Progenitor cell of endocrine pancreas (in vitro differentiated cells): ENCODE results near the gene RAPGEF2. TPM values are rescaled to one million over a fixed set of nuclear protein-coding genes. Genes with fewer than 3 reads are reported as not detected.
A peak's percentile ranks its signal among the peaks of the same experiment; 100 is the strongest.

Source experiments
- DNase-seq: peaks from one replicate; pipeline ENCODE4 v3.0.0; 2021; ENCODE audit warnings: low spot score; ENCODE audit not compliant: unreplicated experiment
- H3K27ac Mint-ChIP-seq: 2 replicates; pipeline ENCODE4 v1.8.0; 2021; ENCODE audit warnings: mild to moderate bottlenecking, moderate library complexity, mixed read lengths
- H3K27me3 Mint-ChIP-seq: 2 replicates; pipeline ENCODE4 v1.8.0; 2021; ENCODE audit warnings: mixed read lengths
- H3K36me3 Mint-ChIP-seq: 2 replicates; pipeline ENCODE4 v1.8.0; 2022; ENCODE audit warnings: mixed read lengths; ENCODE audit not compliant: insufficient read depth
- H3K4me1 Mint-ChIP-seq: 2 replicates; pipeline ENCODE4 v1.8.0; 2021; ENCODE audit warnings: low read depth, mixed read lengths
- H3K4me3 Mint-ChIP-seq: 2 replicates; pipeline ENCODE4 v1.8.0; 2021; ENCODE audit warnings: low read depth, mild to moderate bottlenecking, moderate library complexity, mixed read lengths
- H3K9me3 Mint-ChIP-seq: 2 replicates; pipeline ENCODE4 v1.8.0; 2021; ENCODE audit warnings: low read depth, mixed read lengths
- total RNA-seq: library from RNA; stranded (reverse); gene quantifications from 2 replicates; pipeline ENCODE4 v1.2.1, GENCODE V29; 2021
- TF ChIP-seq, protein P1 (sequence below): fragments of 200-600 bp; sonication (generic); IDR thresholded peaks from one replicate; pipeline ENCODE4 v1.5.0; 2021; ENCODE audit warnings: antibody characterized with exemption, mild to moderate bottlenecking; ENCODE audit not compliant: unreplicated experiment

The RAPGEF2 gene
- total RNA-seq, 1 donor from 2014 or later = 68.9 TPM

DNA sequence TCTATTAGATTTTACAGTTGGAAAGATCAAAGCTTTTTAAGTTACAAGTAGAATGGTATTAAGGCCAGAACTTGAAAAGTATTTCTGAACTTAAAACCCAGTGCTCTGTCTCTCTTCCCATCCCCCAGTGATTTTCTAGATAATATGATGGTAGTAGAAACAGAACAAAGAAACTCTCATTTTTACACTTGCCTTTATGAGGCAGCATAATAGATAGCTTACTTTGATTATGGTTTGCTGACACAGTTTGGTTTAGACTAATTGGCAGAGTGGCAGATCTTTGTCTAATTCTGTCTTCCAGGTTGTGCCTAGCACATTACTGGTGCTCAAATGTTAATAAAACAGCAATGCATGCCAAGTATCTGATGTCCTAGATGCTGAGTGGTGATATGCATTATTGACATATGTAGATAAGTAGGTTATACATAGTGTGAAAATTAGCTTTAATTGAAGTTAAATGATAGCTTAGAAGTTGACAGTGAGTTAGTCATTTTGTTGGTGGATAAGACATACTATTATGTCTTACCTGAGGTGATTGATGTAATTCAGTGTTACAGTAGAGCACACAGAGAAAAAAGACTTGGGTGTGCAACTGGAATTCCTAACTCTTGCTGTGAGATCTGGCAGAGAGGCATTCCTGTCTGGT is 4.3 kb upstream of the RAPGEF2 start:
- Mint-ChIP-seq H3K27ac (no peak overlapping the region), H3K27me3 (peaks cover 13% of the 10 kb centered on the region), H3K4me3 (no peak overlapping the region), H3K4me1 (peaks cover 23% of the 10 kb centered on the region), H3K9me3 (no peaks in the 10 kb centered on the region), H3K36me3 (no peaks in the 10 kb centered on the region)
- DNase-seq = no peak
- TF ChIP-seq, protein P1, sequence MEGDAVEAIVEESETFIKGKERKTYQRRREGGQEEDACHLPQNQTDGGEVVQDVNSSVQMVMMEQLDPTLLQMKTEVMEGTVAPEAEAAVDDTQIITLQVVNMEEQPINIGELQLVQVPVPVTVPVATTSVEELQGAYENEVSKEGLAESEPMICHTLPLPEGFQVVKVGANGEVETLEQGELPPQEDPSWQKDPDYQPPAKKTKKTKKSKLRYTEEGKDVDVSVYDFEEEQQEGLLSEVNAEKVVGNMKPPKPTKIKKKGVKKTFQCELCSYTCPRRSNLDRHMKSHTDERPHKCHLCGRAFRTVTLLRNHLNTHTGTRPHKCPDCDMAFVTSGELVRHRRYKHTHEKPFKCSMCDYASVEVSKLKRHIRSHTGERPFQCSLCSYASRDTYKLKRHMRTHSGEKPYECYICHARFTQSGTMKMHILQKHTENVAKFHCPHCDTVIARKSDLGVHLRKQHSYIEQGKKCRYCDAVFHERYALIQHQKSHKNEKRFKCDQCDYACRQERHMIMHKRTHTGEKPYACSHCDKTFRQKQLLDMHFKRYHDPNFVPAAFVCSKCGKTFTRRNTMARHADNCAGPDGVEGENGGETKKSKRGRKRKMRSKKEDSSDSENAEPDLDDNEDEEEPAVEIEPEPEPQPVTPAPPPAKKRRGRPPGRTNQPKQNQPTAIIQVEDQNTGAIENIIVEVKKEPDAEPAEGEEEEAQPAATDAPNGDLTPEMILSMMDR = no peak

DNA sequence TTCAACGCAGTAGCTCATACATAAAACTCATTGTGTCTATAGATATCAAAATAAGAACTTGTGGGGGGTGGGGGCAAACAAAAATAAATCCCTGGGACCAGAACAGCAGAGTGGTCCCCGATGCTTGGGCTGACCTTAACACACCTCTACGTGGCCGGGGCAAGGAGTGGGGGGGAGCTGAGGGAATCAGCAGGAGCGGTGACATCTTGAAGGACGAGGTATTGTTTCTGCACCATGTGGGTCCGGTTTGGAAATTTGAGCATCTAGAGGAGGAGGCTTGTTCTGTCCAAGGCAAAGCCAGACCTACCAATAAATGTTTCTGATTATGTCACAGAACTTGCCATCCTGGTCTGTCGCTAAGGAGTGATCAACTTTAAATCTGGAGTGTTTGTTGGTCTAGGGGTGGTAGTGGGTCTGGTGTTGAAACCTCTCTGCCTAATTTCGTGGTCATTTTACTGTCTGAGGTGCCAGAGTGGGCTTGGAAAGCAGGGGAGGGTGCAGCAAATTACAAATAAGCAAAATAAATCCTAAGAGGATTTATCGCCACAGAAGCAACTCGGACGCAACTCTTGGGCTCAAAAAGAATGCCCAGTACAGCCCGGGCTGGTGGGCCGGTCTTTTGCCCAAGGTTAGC is 774 bp upstream of the RAPGEF2 start:
- Mint-ChIP-seq H3K27me3 (peaks cover 13% of the 10 kb centered on the region), H3K4me3 (peak overlapping the region; percentile 78), H3K4me1 (peaks cover 38% of the 10 kb centered on the region), H3K36me3 (no peaks in the 10 kb centered on the region), H3K9me3 (no peaks in the 10 kb centered on the region), H3K27ac (peak overlapping the region; percentile 79)
- TF ChIP-seq, protein P1 = no peak
- DNase-seq = no peak

DNA sequence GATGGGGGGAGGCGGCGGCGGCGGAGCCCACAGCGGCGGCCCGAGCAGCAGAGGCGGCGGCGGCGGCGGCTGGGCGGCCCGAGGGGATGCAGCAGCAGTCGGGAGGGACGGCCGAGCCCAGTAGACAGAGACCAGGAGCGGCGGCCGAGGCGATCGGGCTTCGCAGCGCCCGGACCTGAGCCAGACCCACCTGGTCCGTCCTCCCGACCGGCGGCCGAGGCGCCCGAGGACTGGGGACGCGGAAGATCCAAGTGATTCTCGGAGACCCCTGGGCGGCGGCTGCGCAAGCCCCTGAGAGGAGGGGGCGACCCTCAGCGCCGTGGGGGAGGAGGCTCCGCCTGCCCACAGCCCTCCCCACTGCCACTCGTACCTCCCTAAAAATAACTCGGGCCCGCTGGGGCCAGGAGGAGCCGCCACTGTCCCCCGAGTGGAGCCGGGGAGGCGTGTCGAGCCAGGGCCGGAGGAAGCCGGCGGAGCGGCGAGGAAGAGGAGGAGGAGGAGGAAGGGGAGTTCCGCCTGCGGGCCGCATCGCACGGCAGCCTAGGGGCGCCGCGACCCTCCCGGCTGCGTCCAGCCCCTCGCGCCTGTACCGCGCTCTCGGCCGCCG is 608 bp downstream of the RAPGEF2 start:
- Mint-ChIP-seq H3K4me3 (peak overlapping the region; percentile 70), H3K4me1 (peaks cover 35% of the 10 kb centered on the region), H3K9me3 (no peaks in the 10 kb centered on the region), H3K27ac (no peak overlapping the region), H3K27me3 (peaks cover 13% of the 10 kb centered on the region), H3K36me3 (no peaks in the 10 kb centered on the region)
- TF ChIP-seq, protein P1 = no peak
- peak; percentile 27 for DNase-seq

DNA sequence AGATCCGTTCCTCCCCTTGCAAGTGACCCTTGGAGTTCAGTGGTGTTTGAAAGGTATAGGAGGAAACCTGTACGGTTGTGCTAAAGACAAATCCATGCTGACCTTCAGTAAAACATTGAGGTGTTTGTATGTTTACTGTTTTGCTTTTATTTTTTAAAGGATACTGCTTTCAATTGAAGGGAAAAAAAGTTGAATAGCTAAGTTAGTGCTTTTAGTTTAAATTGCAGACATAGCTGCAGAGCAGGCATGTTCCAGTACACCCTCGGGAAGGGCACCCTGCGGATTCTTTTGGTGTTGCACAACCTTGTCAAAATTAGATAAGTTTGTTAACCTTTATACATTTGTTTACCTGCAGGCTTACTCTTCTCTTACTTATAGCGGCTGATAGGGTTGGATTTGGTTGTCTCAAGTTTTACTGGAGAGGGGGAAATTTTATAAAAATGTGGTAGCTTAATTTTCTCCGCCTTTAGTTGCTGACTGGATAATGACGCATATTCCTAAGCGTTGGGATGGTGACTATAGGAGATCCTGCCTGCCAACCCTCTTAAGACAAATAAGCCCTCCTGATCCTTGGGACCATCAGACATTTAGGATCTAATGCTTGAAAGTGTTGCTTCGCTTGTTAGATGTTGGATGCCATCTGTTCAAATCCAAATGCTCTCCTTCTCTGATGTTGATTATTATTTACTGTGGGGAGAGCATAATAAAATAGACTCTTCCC is 2.0 kb downstream of the RAPGEF2 start:
- Mint-ChIP-seq H3K27ac (peak overlapping the region; percentile 99), H3K27me3 (peaks cover 13% of the 10 kb centered on the region), H3K4me1 (peaks cover 37% of the 10 kb centered on the region), H3K36me3 (no peaks in the 10 kb centered on the region), H3K4me3 (peak overlapping the region; percentile 99), H3K9me3 (no peaks in the 10 kb centered on the region)
- no peak for DNase-seq
- TF ChIP-seq, protein P1 = peak; percentile 34

DNA sequence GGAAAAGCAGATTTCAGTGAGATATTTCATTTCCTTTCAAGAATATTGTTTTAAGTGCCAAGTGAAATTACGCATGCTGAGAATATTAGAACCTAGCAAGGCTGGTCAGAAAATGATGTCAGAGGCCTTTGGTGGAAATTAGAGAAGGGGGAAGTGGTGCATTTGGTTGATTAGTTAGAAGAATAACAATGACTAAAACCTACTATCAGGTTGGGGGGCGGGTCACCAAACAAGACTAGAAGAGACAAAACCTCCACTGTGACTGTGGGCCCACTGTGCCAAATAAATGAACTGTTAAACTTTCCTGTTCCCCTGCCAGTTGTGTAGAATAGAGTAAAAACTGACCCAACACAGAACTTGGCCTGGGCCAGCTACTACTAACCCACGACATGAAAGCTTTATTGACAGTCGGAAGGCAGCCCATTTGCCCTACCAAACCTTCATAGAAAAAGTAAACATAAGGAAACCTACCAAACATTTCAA is 2.9 kb downstream of the RAPGEF2 start:
- Mint-ChIP-seq H3K27ac (peak overlapping the region; percentile 99), H3K27me3 (peaks cover 9% of the 10 kb centered on the region), H3K9me3 (no peaks in the 10 kb centered on the region), H3K4me1 (peaks cover 38% of the 10 kb centered on the region), H3K36me3 (no peaks in the 10 kb centered on the region), H3K4me3 (peak overlapping the region; percentile 99)
- DNase-seq = no peak
- TF ChIP-seq, protein P1 = no peak
